HEK293 (cell line): Measurements from ENCODE around the gene EIF5B.
"Not testable (repeated sequence)": the region's sequence is repeated elsewhere in the genome, so short reads cannot be mapped to it uniquely, and the experiment has no call there.

Experiments used
- GLIS2 ChIP-seq: fragments of 450-650 bp; formaldehyde crosslinking; IDR thresholded peaks from 2 replicates; pipeline ENCODE4 v1.5.1; 2016; ENCODE audit warnings: missing biosample characterization, missing genetic modification characterization
- KLF16 ChIP-seq: fragments of 450-650 bp; formaldehyde crosslinking; IDR thresholded peaks from 2 replicates; pipeline ENCODE4 v1.5.1; 2017; ENCODE audit warnings: missing biosample characterization, missing genetic modification characterization
- RBAK ChIP-seq: fragments of 450-650 bp; formaldehyde crosslinking; IDR thresholded peaks from 2 replicates; pipeline ENCODE4 v1.5.1; 2016; ENCODE audit warnings: missing biosample characterization, missing genetic modification characterization
- TCF7L2 ChIP-seq: IDR thresholded peaks from 2 replicates; pipeline ENCODE4 v1.6.1; 2011; ENCODE audit warnings: low read depth, mild to moderate bottlenecking, inconsistent platforms, low read length, moderate library complexity, borderline replicate concordance
- ZNF114 ChIP-seq: fragments of 450-650 bp; formaldehyde crosslinking; IDR thresholded peaks from 2 replicates; pipeline ENCODE4 v1.5.0; 2017; ENCODE audit warnings: missing biosample characterization, missing genetic modification characterization
- ZNF274 ChIP-seq, 2 experiments: fragments of 200-500 bp in 1 of 2; fragments of 450-650 bp in 1 of 2; sonication (Bioruptor generic) in 1 of 2; formaldehyde crosslinking in 1 of 2; IDR thresholded peaks; 2 replicates each; pipeline versions ENCODE4 v1.5.1 to v1.6.1; 2014 to 2016; ENCODE audit warnings: borderline replicate concordance in 1 of 2, inconsistent platforms in 1 of 2, low read length in 1 of 2, missing biosample characterization in 1 of 2, missing genetic modification characterization in 1 of 2
- ZNF350 ChIP-seq: fragments of 450-650 bp; formaldehyde crosslinking; IDR thresholded peaks from 2 replicates; pipeline ENCODE4 v1.5.0; 2017; ENCODE audit warnings: missing biosample characterization, mild to moderate bottlenecking, missing genetic modification characterization
- ZNF530 ChIP-seq: fragments of 450-650 bp; formaldehyde crosslinking; IDR thresholded peaks from 2 replicates; pipeline ENCODE4 v1.5.1; 2016; ENCODE audit warnings: low read depth, missing biosample characterization, missing genetic modification characterization
- ZNF776 ChIP-seq: fragments of 450-650 bp; formaldehyde crosslinking; IDR thresholded peaks from 2 replicates; pipeline ENCODE4 v1.5.0; 2017; ENCODE audit warnings: missing biosample characterization, missing genetic modification characterization, borderline replicate concordance
- TF ChIP-seq, protein P1 (sequence below): fragments of 450-650 bp; formaldehyde crosslinking; IDR thresholded peaks from 2 replicates; pipeline ENCODE4 v1.5.1; 2016; ENCODE audit warnings: missing biosample characterization, missing genetic modification characterization
- TF ChIP-seq, protein P2 (sequence below): sonication (generic); formaldehyde crosslinking; IDR thresholded peaks from 2 replicates; pipeline ENCODE4 v1.8.1; 2022; ENCODE audit warnings: mild to moderate bottlenecking, moderate library complexity, missing genetic modification reagents
- TF ChIP-seq, protein P3 (sequence below): fragments of 450-650 bp; formaldehyde crosslinking; IDR thresholded peaks from 2 replicates; pipeline ENCODE4 v1.5.1; 2016; ENCODE audit warnings: missing biosample characterization, missing genetic modification characterization
- TF ChIP-seq, protein P4 (sequence below): fragments of 450-650 bp; formaldehyde crosslinking; IDR thresholded peaks from 2 replicates; pipeline ENCODE4 v1.5.1; 2016; ENCODE audit warnings: missing biosample characterization, missing genetic modification characterization

DNA sequence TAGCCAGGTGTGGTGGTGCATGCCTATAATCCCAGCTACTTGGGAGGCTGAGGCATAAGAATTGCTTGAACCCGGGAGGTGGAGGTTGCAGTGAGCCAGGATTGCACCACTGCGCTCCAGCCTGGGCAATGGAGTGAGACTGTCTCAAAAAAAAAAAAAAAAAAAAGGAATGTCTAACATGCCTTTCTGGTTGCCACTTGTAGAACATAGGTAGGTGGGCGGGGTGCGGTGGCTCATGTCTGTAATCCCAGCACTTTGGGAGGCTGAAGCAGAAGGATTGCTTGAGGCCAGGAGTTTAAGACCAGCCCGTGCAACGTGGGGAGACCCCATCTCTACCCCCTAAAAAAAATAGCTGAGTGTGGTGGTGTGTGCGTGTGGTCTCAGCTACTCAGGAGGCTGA lies 8.3 kb downstream of the EIF5B start:
- TF ChIP-seq KLF16 (tag by site-specific recombination); ZNF350 (tag by site-specific recombination); ZNF114 (tag by site-specific recombination); TCF7L2; ZNF776 (tag by site-specific recombination); ZNF274 (IDR thresholded peaks at IDR 0.05; ENCODE audit: low read length); ZNF274 (tag by site-specific recombination; IDR thresholded peaks at IDR 0.05; ENCODE audit: borderline replicate concordance); ZNF530 (tag by site-specific recombination); RBAK (tag by site-specific recombination); GLIS2: not testable (repeated sequence)
- TF ChIP-seq, protein P1, sequence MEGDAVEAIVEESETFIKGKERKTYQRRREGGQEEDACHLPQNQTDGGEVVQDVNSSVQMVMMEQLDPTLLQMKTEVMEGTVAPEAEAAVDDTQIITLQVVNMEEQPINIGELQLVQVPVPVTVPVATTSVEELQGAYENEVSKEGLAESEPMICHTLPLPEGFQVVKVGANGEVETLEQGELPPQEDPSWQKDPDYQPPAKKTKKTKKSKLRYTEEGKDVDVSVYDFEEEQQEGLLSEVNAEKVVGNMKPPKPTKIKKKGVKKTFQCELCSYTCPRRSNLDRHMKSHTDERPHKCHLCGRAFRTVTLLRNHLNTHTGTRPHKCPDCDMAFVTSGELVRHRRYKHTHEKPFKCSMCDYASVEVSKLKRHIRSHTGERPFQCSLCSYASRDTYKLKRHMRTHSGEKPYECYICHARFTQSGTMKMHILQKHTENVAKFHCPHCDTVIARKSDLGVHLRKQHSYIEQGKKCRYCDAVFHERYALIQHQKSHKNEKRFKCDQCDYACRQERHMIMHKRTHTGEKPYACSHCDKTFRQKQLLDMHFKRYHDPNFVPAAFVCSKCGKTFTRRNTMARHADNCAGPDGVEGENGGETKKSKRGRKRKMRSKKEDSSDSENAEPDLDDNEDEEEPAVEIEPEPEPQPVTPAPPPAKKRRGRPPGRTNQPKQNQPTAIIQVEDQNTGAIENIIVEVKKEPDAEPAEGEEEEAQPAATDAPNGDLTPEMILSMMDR (tag by site-specific recombination) = not testable (repeated sequence)
- TF ChIP-seq, protein P2, sequence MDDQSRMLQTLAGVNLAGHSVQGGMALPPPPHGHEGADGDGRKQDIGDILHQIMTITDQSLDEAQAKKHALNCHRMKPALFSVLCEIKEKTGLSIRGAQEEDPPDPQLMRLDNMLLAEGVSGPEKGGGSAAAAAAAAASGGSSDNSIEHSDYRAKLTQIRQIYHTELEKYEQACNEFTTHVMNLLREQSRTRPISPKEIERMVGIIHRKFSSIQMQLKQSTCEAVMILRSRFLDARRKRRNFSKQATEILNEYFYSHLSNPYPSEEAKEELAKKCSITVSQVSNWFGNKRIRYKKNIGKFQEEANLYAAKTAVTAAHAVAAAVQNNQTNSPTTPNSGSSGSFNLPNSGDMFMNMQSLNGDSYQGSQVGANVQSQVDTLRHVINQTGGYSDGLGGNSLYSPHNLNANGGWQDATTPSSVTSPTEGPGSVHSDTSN (CRISPR knock-in tag) = not testable (repeated sequence)
- TF ChIP-seq, protein P3, sequence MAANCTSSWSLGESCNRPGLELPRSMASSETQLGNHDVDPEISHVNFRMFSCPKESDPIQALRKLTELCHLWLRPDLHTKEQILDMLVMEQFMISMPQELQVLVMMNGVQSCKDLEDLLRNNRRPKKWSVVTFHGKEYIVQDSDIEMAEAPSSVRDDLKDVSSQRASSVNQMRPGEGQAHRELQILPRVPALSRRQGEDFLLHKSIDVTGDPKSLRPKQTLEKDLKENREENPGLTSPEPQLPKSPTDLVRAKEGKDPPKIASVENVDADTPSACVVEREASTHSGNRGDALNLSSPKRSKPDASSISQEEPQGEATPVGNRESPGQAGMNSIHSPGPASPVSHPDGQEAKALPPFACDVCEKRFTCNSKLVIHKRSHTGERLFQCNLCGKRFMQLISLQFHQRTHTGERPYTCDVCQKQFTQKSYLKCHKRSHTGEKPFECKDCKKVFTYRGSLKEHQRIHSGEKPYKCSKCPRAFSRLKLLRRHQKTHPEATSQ = not testable (repeated sequence)
- TF ChIP-seq, protein P4, sequence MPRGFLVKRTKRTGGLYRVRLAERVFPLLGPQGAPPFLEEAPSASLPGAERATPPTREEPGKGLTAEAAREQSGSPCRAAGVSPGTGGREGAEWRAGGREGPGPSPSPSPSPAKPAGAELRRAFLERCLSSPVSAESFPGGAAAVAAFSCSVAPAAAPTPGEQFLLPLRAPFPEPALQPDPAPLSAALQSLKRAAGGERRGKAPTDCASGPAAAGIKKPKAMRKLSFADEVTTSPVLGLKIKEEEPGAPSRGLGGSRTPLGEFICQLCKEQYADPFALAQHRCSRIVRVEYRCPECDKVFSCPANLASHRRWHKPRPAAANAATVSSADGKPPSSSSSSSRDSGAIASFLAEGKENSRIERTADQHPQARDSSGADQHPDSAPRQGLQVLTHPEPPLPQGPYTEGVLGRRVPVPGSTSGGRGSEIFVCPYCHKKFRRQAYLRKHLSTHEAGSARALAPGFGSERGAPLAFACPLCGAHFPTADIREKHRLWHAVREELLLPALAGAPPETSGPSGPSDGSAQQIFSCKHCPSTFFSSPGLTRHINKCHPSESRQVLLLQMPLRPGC (tag by site-specific recombination) = not testable (repeated sequence)
